Cardiac muscle cell (in vitro differentiated cells and primary cell): ENCODE measurements around the gene TARS3. TPM values are rescaled to one million over a fixed set of nuclear protein-coding genes. Genes with fewer than 3 reads are reported as not detected.

Experiments
- DNase-seq, 2 donors: peaks; one replicate each; pipeline versions ENCODE4 v3.0.0 to v3.0.0-alpha.2; 2010 to 2017; ENCODE audit warnings: low read depth in 1 of 2, low spot score in 1 of 2
- H3K27ac ChIP-seq: fragments of 200-600 bp; sonication (generic); 2 replicates; pipeline ENCODE4 v1.5.1; 2016
- H3K27me3 ChIP-seq: fragments of 200-600 bp; sonication (generic); 2 replicates; pipeline ENCODE4 v1.6.0; 2016; ENCODE audit warnings: control low read depth
- H3K36me3 ChIP-seq: fragments of 200-600 bp; sonication (generic); 2 replicates; pipeline ENCODE4 v1.5.1; 2016; ENCODE audit warnings: control low read depth
- H3K4me1 ChIP-seq: fragments of 200-600 bp; sonication (generic); 2 replicates; pipeline ENCODE4 v1.8.1; 2017; ENCODE audit warnings: low read depth, mild to moderate bottlenecking, mixed run types
- H3K4me3 ChIP-seq: fragments of 200-600 bp; sonication (generic); 2 replicates; pipeline ENCODE4 v1.5.1; 2016; ENCODE audit warnings: mild to moderate bottlenecking
- H3K9me3 ChIP-seq: fragments of 200-600 bp; sonication (generic); 2 replicates; pipeline ENCODE4 v1.5.1; 2017; ENCODE audit warnings: low read depth, mild to moderate bottlenecking, control low read depth
- polyA plus RNA-seq: library from polyadenylated mRNA; unstranded; fragments of >200 nt; fragmentation: Nextera tagmentation; extraction: Ambion mirVana; gene quantifications from 2 replicates; pipeline ENCODE4 v1.2.1, GENCODE V29; 2016
- total RNA-seq: library from RNA; depleted of rRNA; stranded (reverse); fragments of >200 nt; gene quantifications from 2 replicates; pipeline ENCODE4 v1.2.3, GENCODE V29; 2016
- TF ChIP-seq, protein P1 (sequence below): IDR thresholded peaks from 2 replicates; pipeline ENCODE4 v1.5.1; 2012; ENCODE audit warnings: low read depth, mild to moderate bottlenecking, low read length

TARS3 gene
- total and polyA plus RNA-seq, 2 experiments from 2014 or later = 32.3 to 47.6 TPM

GRCh38 chr15:101625980-101626379 lies 98.3 kb downstream of the TARS3 start:
- H3K4me3 ChIP-seq = no peak overlapping the region
- peaks cover 15% of the 10 kb centered on the region for H3K4me1 ChIP-seq
- no peak for DNase-seq
- H3K9me3 ChIP-seq = no peaks in the 10 kb centered on the region
- no peaks in the 10 kb centered on the region for H3K27me3 ChIP-seq
- H3K36me3 ChIP-seq = no peaks in the 10 kb centered on the region
- TF ChIP-seq, protein P1, sequence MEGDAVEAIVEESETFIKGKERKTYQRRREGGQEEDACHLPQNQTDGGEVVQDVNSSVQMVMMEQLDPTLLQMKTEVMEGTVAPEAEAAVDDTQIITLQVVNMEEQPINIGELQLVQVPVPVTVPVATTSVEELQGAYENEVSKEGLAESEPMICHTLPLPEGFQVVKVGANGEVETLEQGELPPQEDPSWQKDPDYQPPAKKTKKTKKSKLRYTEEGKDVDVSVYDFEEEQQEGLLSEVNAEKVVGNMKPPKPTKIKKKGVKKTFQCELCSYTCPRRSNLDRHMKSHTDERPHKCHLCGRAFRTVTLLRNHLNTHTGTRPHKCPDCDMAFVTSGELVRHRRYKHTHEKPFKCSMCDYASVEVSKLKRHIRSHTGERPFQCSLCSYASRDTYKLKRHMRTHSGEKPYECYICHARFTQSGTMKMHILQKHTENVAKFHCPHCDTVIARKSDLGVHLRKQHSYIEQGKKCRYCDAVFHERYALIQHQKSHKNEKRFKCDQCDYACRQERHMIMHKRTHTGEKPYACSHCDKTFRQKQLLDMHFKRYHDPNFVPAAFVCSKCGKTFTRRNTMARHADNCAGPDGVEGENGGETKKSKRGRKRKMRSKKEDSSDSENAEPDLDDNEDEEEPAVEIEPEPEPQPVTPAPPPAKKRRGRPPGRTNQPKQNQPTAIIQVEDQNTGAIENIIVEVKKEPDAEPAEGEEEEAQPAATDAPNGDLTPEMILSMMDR = no peak
- peak overlapping the region; percentile 5 for H3K27ac ChIP-seq

DNA sequence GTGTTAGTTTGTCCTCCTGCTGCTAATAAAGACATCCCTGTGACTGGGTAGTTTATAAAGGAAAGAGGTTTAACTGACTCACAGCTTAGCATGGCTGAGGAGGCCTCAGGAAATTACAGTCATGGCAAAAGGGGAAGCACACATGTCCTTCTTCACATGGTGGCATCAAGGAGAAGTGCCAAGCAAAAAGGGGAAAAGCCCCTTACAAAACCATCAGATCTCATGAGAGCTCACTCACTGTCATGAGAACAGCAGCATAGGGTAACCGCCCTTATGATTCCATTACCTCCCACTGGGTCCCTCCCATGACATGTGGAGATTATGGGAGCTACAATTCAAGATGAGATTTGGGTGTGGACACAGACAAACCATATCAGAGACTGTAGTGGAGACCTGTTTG lies 99.1 kb downstream of the TARS3 start:
- no peaks in the 10 kb centered on the region for H3K27me3 ChIP-seq
- peaks cover 23% of the 10 kb centered on the region for H3K4me1 ChIP-seq
- DNase-seq = no peak
- no peak overlapping the region for H3K4me3 ChIP-seq
- no peaks in the 10 kb centered on the region for H3K36me3 ChIP-seq
- no peaks in the 10 kb centered on the region for H3K9me3 ChIP-seq
- peak overlapping the region; percentile 5 for H3K27ac ChIP-seq
- TF ChIP-seq, protein P1 = no peak

GRCh38 chr15:101623367-101624304 lies 100.6 kb downstream of the TARS3 start:
- H3K9me3 ChIP-seq = no peaks in the 10 kb centered on the region
- TF ChIP-seq, protein P1 = no peak
- H3K36me3 ChIP-seq = no peaks in the 10 kb centered on the region
- no peak overlapping the region for H3K27ac ChIP-seq
- H3K27me3 ChIP-seq = no peaks in the 10 kb centered on the region
- no peak for DNase-seq
- peaks cover 38% of the 10 kb centered on the region for H3K4me1 ChIP-seq
- no peak overlapping the region for H3K4me3 ChIP-seq

GRCh38 chr15:101621961-101622360 lies 102.3 kb downstream of the TARS3 start:
- H3K4me3 ChIP-seq = no peak overlapping the region
- TF ChIP-seq, protein P1 = no peak
- no peaks in the 10 kb centered on the region for H3K9me3 ChIP-seq
- H3K27me3 ChIP-seq = no peaks in the 10 kb centered on the region
- H3K4me1 ChIP-seq = peaks cover 44% of the 10 kb centered on the region
- no peaks in the 10 kb centered on the region for H3K36me3 ChIP-seq
- peak overlapping the region; percentile 37 for H3K27ac ChIP-seq
- DNase-seq = no peak

DNA sequence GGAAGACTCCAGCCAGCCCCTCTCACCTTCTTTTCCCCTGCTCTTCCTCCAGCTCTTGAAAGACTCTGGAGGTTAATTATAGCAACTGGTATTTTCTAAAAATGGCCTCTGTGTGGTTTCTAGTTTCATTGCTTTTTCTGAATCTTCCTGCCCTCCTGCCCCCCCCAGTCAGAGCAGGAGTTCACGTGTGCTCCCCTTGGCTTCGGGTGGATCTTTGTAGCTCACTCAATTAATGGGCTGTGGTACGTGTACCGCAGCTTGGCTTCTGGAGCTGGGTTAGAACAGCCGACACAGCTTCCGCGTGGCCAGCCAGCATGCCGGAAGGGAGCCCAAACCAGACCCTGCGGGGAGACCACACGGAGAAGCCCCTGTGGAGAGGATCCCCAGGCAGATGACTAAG lies 103.6 kb downstream of the TARS3 start:
- Histone ChIP-seq H3K4me3 (no peak overlapping the region), H3K36me3 (no peaks in the 10 kb centered on the region), H3K27ac (peak overlapping the region; percentile 93), H3K9me3 (no peaks in the 10 kb centered on the region), H3K27me3 (no peaks in the 10 kb centered on the region), H3K4me1 (peaks cover 55% of the 10 kb centered on the region)
- DNase-seq = peak in 1 of 2 donors; percentile 40
- TF ChIP-seq, protein P1 = no peak
